RWPE1 (cell line): ENCODE measurements around the gene DEPDC1B.
"Not testable (repeated sequence)": the region's sequence is repeated elsewhere in the genome, so short reads cannot be mapped to it uniquely, and the experiment has no call there.

Experiments
- CTCF ChIA-PET: fragments of 350-600 bp; sonication (Branson Sonifier 250); formaldehyde crosslinking; extraction: SDS; loops from one replicate; lab custom pipeline; 2021; lab: Yijun Ruan, JAX
- POLR2A ChIA-PET: fragments of 400-600 bp; formaldehyde crosslinking; extraction: SDS; loops from one replicate; lab custom pipeline; 2020; ENCODE audit warnings: antibody characterized with exemption; ENCODE audit not compliant: low non-redundant PET; lab: Yijun Ruan, JAX
- DNase-seq: peaks from one replicate; pipeline ENCODE4 v3.0.0; 2012; ENCODE audit warnings: low spot score
- H3K27ac ChIP-seq: fragments of 450-650 bp; 2 replicates; pipeline ENCODE4 v1.5.1; 2017
- TF ChIP-seq, protein P1 (sequence below): fragments of 450-650 bp; conservative IDR thresholded peaks from 2 replicates; pipeline ENCODE4 v1.5.1; 2017; ENCODE audit warnings: low read depth, mild to moderate bottlenecking

Gene DEPDC1B

DNA sequence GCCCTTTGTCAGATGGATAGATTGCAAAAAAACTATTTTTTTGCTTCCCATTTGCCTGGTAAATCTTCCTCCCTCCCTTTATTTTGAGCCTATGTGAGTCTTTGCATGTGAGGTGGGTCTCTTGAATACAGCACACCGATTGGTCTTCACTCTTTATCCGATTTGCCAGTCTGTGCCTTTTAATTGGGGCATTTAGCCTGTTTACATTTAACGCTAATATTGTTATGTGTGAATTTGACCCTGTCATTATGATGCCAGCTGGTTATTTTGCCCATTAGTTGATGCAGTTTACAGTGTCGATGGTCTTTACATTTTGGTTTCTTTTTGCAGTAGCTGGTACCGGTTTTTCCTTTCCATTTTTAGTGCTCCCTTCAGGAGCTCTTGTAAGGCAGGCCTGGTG, 13.0 kb upstream of the DEPDC1B start:
- DNase-seq, result no peak
- CTCF ChIA-PET, result no interaction called here
- H3K27ac ChIP-seq, result no peak overlapping the region
- POLR2A ChIA-PET, result no interaction called here
- TF ChIP-seq, protein P1, sequence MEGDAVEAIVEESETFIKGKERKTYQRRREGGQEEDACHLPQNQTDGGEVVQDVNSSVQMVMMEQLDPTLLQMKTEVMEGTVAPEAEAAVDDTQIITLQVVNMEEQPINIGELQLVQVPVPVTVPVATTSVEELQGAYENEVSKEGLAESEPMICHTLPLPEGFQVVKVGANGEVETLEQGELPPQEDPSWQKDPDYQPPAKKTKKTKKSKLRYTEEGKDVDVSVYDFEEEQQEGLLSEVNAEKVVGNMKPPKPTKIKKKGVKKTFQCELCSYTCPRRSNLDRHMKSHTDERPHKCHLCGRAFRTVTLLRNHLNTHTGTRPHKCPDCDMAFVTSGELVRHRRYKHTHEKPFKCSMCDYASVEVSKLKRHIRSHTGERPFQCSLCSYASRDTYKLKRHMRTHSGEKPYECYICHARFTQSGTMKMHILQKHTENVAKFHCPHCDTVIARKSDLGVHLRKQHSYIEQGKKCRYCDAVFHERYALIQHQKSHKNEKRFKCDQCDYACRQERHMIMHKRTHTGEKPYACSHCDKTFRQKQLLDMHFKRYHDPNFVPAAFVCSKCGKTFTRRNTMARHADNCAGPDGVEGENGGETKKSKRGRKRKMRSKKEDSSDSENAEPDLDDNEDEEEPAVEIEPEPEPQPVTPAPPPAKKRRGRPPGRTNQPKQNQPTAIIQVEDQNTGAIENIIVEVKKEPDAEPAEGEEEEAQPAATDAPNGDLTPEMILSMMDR, result no peak

DNA sequence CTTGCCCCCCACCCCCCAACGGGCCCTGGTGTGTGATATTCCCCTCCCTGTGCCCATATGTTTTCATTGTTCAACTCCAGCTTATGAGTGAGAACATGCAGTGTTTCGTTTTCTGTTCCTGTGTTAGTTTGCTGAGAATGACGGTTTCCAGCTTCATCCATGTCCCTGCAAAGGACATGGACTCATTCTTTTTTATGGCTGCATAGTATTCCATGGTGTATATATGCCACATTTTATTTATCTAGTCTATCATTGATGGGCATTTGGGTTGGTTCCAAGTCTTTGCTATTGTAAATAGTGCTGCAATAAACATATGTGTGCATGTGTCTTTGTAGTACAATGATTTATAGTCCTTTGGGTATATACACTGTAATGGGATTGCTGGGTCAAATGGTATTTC, 11.9 kb upstream of the DEPDC1B start:
- H3K27ac ChIP-seq, DNase-seq, POLR2A ChIA-PET: not testable (repeated sequence)
- CTCF ChIA-PET, result interaction anchor here (0.5 to 0.6 kb wide), 2 partner anchors 9 to 1496 kb away, joined by 3 read pairs; no protein-coding TSS in a partner anchor

DNA sequence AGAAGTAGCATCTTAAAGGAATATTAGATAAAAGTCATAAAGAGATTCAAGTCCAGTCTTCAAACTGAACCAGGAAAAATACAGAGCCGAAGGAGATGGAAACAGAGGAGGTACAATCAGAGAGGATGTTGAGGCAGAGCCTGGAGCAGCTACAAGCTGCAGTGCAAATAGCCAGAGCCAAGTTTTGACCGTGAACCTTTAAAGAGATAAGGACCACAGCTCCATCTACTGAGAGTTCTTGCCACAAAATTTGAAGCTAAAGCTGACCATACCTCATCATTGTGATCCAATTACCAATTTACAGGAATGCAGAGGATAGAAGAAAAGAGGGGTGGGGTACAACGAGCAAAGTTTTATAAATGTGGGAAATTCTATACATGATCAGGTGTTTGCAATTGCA, 10.4 kb upstream of the DEPDC1B start:
- H3K27ac ChIP-seq, result no peak overlapping the region
- ChIA-PET CTCF (interaction anchor here (0.5 to 1.4 kb wide), 4 partner anchors 9 to 185 kb away, joined by 3 to 4 read pairs (median 4); no protein-coding TSS in a partner anchor), POLR2A (interaction anchor here (1.6 kb wide), 1 partner anchor 10 kb away, joined by 3 read pairs; the partner anchor contains the start of gene DEPDC1B)
- TF ChIP-seq, protein P1, result no peak
- DNase-seq, result no peak

DNA sequence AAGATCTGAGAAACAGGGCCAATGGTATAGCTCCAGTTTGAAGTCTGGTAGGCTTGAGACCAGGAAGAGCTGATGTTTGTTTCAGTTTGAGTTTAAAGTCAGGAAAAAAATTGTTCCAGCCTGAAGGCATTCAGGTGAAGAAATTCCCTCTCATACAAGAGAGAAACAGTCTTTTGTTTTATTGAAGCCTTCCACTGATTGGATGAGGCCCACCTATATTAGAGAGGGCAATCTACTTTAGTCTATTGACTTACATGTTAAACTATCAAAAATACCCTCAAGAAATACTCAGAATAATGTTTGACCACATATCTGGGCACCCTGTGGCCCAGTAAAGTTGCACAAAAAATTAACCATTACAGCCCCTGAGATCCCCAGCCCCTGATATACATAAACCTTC, 5.2 kb upstream of the DEPDC1B start:
- no peak overlapping the region for H3K27ac ChIP-seq
- ChIA-PET CTCF (interaction anchor here (2.0 kb wide), 1 partner anchor 17 kb away, joined by 8 read pairs; no protein-coding TSS in a partner anchor), POLR2A (no interaction called here)
- TF ChIP-seq, protein P1, result no peak
- no peak for DNase-seq

DNA sequence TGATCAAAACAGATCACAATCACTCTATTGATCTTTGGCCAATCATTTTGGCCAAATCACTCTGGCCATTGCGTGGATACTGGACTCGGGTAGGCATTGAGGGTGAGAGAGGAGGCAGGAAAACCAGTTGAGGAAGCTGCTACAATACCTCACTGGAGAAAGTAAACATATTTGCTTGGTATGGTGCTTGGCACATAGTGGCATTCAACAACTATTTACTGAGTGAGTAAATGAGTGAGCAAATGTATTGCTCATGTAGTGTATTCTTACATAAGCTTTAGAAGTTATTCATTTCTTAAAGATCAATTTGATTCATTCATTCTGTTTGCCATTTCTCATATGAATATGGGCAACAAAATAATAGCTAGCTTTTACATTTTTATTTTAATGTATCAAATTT, 4.0 kb upstream of the DEPDC1B start:
- CTCF ChIA-PET, result interaction anchor here (0.7 to 2.0 kb wide), 2 partner anchors 16 to 1843 kb away, joined by 7 to 8 read pairs; no protein-coding TSS in a partner anchor
- POLR2A ChIA-PET, result no interaction called here
- DNase-seq, result no peak

DNA sequence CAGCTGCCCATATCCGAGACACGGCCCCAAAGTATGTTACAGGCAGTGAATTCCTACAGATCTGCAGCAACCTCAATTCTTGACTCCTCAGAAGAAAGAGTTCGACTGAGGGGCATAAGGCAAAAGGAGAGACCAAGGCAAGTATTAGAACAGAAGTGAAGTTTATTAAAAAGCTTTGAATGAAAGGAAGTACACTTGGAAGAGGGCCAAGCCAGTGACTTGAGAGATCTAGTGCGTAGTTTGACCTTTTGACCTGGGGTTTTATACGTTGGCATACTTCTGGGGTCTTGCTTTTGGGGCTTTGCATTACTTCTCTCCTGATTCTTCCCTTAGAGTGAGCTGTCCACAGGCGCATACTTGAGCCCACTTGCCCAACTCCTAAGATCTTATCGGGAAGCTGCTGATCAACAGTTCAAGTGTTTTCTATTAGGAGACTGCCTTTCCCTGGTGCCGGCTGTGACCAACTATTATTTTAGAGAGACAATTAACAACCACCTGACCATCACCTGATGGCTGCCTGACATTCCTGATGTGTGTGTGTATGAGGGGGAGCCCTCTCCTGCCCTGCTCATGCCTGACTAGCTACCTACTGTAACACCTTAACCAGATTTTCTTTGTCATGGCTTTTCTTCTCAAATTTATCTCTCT, 1.5 kb upstream of the DEPDC1B start:
- TF ChIP-seq, protein P1, result no peak
- DNase-seq, result no peak
- H3K27ac ChIP-seq, result no peak overlapping the region
- ChIA-PET CTCF (interaction anchor here (0.6 to 1.2 kb wide), 4 partner anchors 8 to 1511 kb away, joined by 3 to 4 read pairs (median 3); no protein-coding TSS in a partner anchor), POLR2A (interaction anchor here (0.6 kb wide), 1 partner anchor 17 kb away, joined by 3 read pairs; no protein-coding TSS in a partner anchor)

More for the DNA sequence above, 4.0 kb upstream of the DEPDC1B start:
- no peak overlapping the region for H3K27ac ChIP-seq
- TF ChIP-seq, protein P1, result no peak

DNA sequence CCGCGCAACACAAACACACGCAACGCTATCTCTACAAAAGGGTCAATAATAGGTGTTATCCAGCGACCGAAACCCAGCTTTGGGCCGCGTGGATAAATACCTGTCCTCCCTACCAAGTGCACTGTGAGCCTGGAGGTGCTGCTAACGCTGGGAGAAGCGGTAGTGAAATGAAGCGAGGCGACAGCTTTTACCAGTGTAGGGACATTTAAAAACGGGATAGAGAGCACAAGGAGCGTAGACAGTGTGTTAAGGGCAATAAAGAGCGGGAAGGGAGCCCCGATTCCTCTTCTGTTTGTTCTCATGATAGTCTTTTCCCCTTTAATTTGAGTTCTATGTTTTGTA, 421 bp upstream of the DEPDC1B start:
- POLR2A ChIA-PET, result interaction anchor here (0.7 kb wide), 1 partner anchor 9 kb away, joined by 3 read pairs; no protein-coding TSS in a partner anchor
- peak; percentile 15 for DNase-seq
- TF ChIP-seq, protein P1, result no peak
- CTCF ChIA-PET, result interaction anchor here (0.7 to 1.0 kb wide), 5 partner anchors 9 to 958 kb away, joined by 3 to 4 read pairs (median 3); no protein-coding TSS in a partner anchor
- H3K27ac ChIP-seq, result peak overlapping the region; percentile 95
